DND-41 (cell line): ENCODE measurements around the gene PTCD3.

Experiments used
- CTCF ChIP-seq: IDR thresholded peaks from 2 replicates; pipeline ENCODE4 v1.5.1; 2012; ENCODE audit warnings: borderline replicate concordance, low read length, moderate library complexity, mild to moderate bottlenecking; ENCODE audit not compliant: poor library complexity, severe bottlenecking; ENCODE audit errors: extremely low read depth
- EZH2 ChIP-seq: IDR thresholded peaks from 3 replicates; pipeline ENCODE4 v1.6.1; 2012; ENCODE audit warnings: borderline replicate concordance, low read depth, mild to moderate bottlenecking, moderate library complexity, low read length, inconsistent platforms; ENCODE audit not compliant: severe bottlenecking

GRCh38 chr2:86074256-86074655 is 31.8 kb upstream of the PTCD3 start:
- no peak for TF ChIP-seq CTCF
- no peak for TF ChIP-seq EZH2
